HG03558 (cell line): ENCODE results near the gene TRAPPC11.
"Not testable (repeated sequence)": the region's sequence is repeated elsewhere in the genome, so short reads cannot be mapped to it uniquely, and the experiment has no call there.

Experiments used
- ATAC-seq: cut with Tn5 transposase; IDR thresholded peaks from one replicate; pipeline ENCODE4 v1.9.1; 2021; ENCODE audit warnings: moderate number of reproducible peaks; ENCODE audit not compliant: unreplicated experiment; ENCODE audit errors: extremely low read depth

Gene TRAPPC11

GRCh38 chr4:183718876-183719275, 59.8 kb downstream of the TRAPPC11 start:
- ATAC-seq: no peak

GRCh38 chr4:183721207-183722081, 62.4 kb downstream of the TRAPPC11 start:
- ATAC-seq: no peak

GRCh38 chr4:183722731-183723560, 63.9 kb downstream of the TRAPPC11 start:
- ATAC-seq: peak; percentile 50

GRCh38 chr4:183723561-183724228, 64.6 kb downstream of the TRAPPC11 start:
- ATAC-seq: no peak

GRCh38 chr4:183725585-183725984, 66.5 kb downstream of the TRAPPC11 start:
- not testable (repeated sequence) for ATAC-seq

- ATAC-seq: no peak
Measured at GRCh38 chr4:183727482-183727881, 68.4 kb downstream of the TRAPPC11 start.

- ATAC-seq: no peak
Measured at GRCh38 chr4:183728223-183729068, 69.4 kb downstream of the TRAPPC11 start.

- no peak for ATAC-seq
Measured at GRCh38 chr4:183729069-183729406, 69.9 kb downstream of the TRAPPC11 start.

GRCh38 chr4:183729430-183730328, 70.6 kb downstream of the TRAPPC11 start:
- ATAC-seq: no peak

- ATAC-seq: no peak
Measured at GRCh38 chr4:183732296-183732695, 73.2 kb downstream of the TRAPPC11 start.

- no peak for ATAC-seq
Measured at GRCh38 chr4:183733181-183733580, 74.1 kb downstream of the TRAPPC11 start.

- ATAC-seq: no peak
Measured at GRCh38 chr4:183738081-183738673, 79.1 kb downstream of the TRAPPC11 start.

GRCh38 chr4:183738961-183739360, 79.9 kb downstream of the TRAPPC11 start:
- no peak for ATAC-seq

- ATAC-seq: no peak
Measured at GRCh38 chr4:183746305-183747229, 87.5 kb downstream of the TRAPPC11 start.

GRCh38 chr4:183747380-183747779, 88.3 kb downstream of the TRAPPC11 start:
- no peak for ATAC-seq

- ATAC-seq: no peak
Measured at GRCh38 chr4:183747931-183748670, 89.0 kb downstream of the TRAPPC11 start.

- no peak for ATAC-seq
Measured at GRCh38 chr4:183751106-183751505, 92.0 kb downstream of the TRAPPC11 start.
